Calu3 (cell line): ENCODE measurements around the gene MAP3K13. TPM values are rescaled to one million over a fixed set of nuclear protein-coding genes. Genes with fewer than 3 reads are reported as not detected.

Experiments used
- BruUV-seq: library from RNA; stranded (reverse); fragments of 400-500 nt; replicated peaks from 2 replicates; lab custom pipeline; 2021; lab: Mats Ljungman, UMichigan
- CTCF ChIA-PET: fragments of 300-600 bp; sonication (Branson Sonifier 250); formaldehyde crosslinking; loops from one replicate; lab custom pipeline; 2022; ENCODE audit warnings: antibody characterized with exemption; lab: Charles Lee
- DNase-seq: peaks from one replicate; pipeline ENCODE4 v3.0.0; 2022
- H3K27ac Mint-ChIP-seq: one replicate; pipeline ENCODE4 v1.8.0; 2022; ENCODE audit warnings: mixed read lengths; ENCODE audit not compliant: unreplicated experiment
- H3K27me3 Mint-ChIP-seq: one replicate; pipeline ENCODE4 v1.8.0; 2022; ENCODE audit warnings: mixed read lengths; ENCODE audit not compliant: unreplicated experiment
- H3K36me3 Mint-ChIP-seq: one replicate; pipeline ENCODE4 v1.8.0; 2022; ENCODE audit warnings: mild to moderate bottlenecking, moderate library complexity, mixed read lengths; ENCODE audit not compliant: insufficient read depth, unreplicated experiment
- H3K4me1 Mint-ChIP-seq: one replicate; pipeline ENCODE4 v1.8.0; 2022; ENCODE audit warnings: mild to moderate bottlenecking, low read depth, mixed read lengths; ENCODE audit not compliant: unreplicated experiment
- H3K4me3 Mint-ChIP-seq: one replicate; pipeline ENCODE4 v1.8.0; 2022; ENCODE audit warnings: mild to moderate bottlenecking, low read depth, moderate library complexity, mixed read lengths; ENCODE audit not compliant: unreplicated experiment
- H3K9me3 Mint-ChIP-seq: one replicate; pipeline ENCODE4 v1.8.0; 2022; ENCODE audit warnings: low read depth, mixed read lengths; ENCODE audit not compliant: unreplicated experiment
- intact Hi-C: fragments of 100-400 bp; cut with micrococcal nuclease; formaldehyde crosslinking; loops from one replicate; pipeline ENCODE4 v1.10.0; 2022; ENCODE audit not compliant: unreplicated experiment
- total RNA-seq: library from RNA; stranded (reverse); gene quantifications from 2 replicates; pipeline ENCODE4 v1.2.3, GENCODE V29; 2022
- TF ChIP-seq, protein P1 (sequence below): fragments of 200-600 bp; IDR thresholded peaks from one replicate; pipeline ENCODE4 v1.8.0; 2022; ENCODE audit warnings: antibody characterized with exemption; ENCODE audit not compliant: unreplicated experiment

The MAP3K13 gene
- total RNA-seq, 1 experiment from 2014 or later, result 102 TPM

DNA sequence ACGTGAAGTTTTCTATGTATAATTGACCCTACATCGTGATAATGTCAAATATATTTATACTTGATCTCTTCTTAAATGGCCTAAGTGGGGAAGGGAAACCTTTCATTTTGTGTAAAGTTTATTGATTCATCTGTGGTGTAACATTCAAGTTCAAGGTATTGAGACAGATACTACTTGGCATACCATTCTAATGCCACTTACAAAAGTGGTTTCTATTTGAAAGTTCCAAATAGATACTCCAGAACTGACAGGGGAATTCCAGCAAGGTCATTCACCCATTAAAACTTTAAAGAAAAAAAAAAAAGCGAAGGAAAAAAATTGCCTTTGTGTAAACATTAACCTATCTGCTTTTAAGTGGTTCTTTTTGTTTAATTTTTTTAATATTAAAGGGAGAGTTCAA lies 45.3 kb upstream of the MAP3K13 start:
- intact Hi-C loops, result loop anchor here (1.0 to 5.0 kb wide), 3 partner anchors 9 to 35 kb away; no protein-coding TSS in a partner anchor
- CTCF ChIA-PET, result interaction anchor here (0.6 to 1.3 kb wide), 6 partner anchors 9 to 25 kb away, joined by 3 to 6 read pairs (median 4); no protein-coding TSS in a partner anchor
- Mint-ChIP-seq H3K4me1 (peaks cover 59% of the 10 kb centered on the region), H3K27me3 (no peaks in the 10 kb centered on the region), H3K27ac (peak overlapping the region; percentile 93), H3K36me3 (peaks cover 16% of the 10 kb centered on the region), H3K4me3 (peak overlapping the region; percentile 40), H3K9me3 (no peaks in the 10 kb centered on the region)
- TF ChIP-seq, protein P1, sequence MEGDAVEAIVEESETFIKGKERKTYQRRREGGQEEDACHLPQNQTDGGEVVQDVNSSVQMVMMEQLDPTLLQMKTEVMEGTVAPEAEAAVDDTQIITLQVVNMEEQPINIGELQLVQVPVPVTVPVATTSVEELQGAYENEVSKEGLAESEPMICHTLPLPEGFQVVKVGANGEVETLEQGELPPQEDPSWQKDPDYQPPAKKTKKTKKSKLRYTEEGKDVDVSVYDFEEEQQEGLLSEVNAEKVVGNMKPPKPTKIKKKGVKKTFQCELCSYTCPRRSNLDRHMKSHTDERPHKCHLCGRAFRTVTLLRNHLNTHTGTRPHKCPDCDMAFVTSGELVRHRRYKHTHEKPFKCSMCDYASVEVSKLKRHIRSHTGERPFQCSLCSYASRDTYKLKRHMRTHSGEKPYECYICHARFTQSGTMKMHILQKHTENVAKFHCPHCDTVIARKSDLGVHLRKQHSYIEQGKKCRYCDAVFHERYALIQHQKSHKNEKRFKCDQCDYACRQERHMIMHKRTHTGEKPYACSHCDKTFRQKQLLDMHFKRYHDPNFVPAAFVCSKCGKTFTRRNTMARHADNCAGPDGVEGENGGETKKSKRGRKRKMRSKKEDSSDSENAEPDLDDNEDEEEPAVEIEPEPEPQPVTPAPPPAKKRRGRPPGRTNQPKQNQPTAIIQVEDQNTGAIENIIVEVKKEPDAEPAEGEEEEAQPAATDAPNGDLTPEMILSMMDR, result no peak
- DNase-seq, result no peak
- TSS peak; percentile 95 for BruUV-seq

DNA sequence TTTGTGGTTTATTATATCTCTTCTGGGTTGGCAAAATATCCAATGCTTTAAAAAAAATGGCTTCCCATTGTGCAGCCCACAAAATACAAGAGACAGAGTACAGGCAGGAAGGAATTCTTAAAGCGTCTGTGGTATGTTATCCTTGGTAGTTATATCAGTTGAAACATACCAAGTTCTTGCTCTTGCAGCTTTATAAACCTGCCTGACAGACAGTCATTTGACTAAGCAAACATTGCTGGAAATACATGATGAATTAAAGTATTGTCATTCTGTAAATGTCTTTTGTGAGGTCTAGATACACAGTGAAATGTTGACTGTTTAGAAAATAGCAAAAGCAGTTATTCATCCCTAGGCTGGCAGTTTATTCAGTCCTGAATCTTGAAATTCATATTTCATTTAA lies 44.8 kb upstream of the MAP3K13 start:
- H3K27ac Mint-ChIP-seq, result peak overlapping the region; percentile 93
- peak overlapping the region; percentile 40 for H3K4me3 Mint-ChIP-seq
- intact Hi-C loops, result loop anchor here (1.0 to 5.0 kb wide), 3 partner anchors 8 to 34 kb away; no protein-coding TSS in a partner anchor
- DNase-seq, result peak; percentile 48
- no peaks in the 10 kb centered on the region for H3K27me3 Mint-ChIP-seq
- TF ChIP-seq, protein P1, result no peak
- peaks cover 16% of the 10 kb centered on the region for H3K36me3 Mint-ChIP-seq
- H3K9me3 Mint-ChIP-seq, result no peaks in the 10 kb centered on the region
- CTCF ChIA-PET, result interaction anchor here (0.6 to 1.5 kb wide), 4 partner anchors 8 to 13 kb away, joined by 3 to 7 read pairs (median 4); no protein-coding TSS in a partner anchor
- H3K4me1 Mint-ChIP-seq, result peaks cover 62% of the 10 kb centered on the region
- no TSS peak for BruUV-seq

DNA sequence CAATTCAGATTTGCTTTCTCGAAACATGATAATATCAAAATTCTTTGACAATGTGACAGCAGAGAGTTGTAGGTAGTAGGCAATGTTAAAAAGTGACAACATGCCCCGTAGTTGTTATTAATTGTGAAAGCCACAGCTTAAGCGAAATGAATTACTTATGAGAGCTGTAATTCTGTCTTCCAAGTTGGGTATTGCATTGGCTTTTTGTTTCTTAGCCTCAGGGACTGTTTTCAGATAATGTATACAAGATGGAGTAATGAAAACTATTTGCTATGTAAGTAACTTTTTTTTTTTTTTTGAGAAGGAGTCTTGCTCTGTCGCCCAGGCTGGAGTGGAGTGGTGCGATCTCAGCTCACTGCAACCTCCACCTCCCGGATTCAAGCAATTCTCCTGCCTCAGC lies 43.1 kb upstream of the MAP3K13 start:
- intact Hi-C loops, result loop anchor here (5.0 kb wide), 1 partner anchor 32 kb away; no protein-coding TSS in a partner anchor
- BruUV-seq, result no TSS peak
- no peak overlapping the region for H3K4me3 Mint-ChIP-seq
- DNase-seq, result no peak
- H3K27me3 Mint-ChIP-seq, result no peaks in the 10 kb centered on the region
- H3K9me3 Mint-ChIP-seq, result peaks cover 2% of the 10 kb centered on the region
- H3K36me3 Mint-ChIP-seq, result peaks cover 9% of the 10 kb centered on the region
- H3K27ac Mint-ChIP-seq, result peak overlapping the region; percentile 93
- CTCF ChIA-PET, result no interaction called here
- H3K4me1 Mint-ChIP-seq, result peaks cover 60% of the 10 kb centered on the region
- TF ChIP-seq, protein P1, result no peak

DNA sequence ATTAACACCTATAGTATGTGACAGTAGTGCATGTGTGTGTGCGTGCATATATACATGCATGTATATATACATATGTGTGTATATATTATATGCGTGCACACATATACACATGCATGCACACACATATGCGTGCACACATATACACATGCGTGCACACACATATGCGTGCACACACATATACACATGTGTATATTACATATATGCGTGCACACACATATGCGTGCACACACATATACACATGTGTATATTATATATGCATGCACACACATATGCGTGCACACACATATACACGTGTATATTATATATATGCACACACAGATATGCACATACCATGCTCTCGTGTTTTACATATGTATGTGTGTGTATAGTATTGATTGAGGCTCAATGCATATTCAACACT lies 42.0 kb upstream of the MAP3K13 start:
- peaks cover 13% of the 10 kb centered on the region for H3K36me3 Mint-ChIP-seq
- H3K4me1 Mint-ChIP-seq, result peaks cover 66% of the 10 kb centered on the region
- no peak overlapping the region for H3K27ac Mint-ChIP-seq
- BruUV-seq, result no TSS peak
- TF ChIP-seq, protein P1, result no peak
- intact Hi-C loops, result no loop called here
- no peak for DNase-seq
- H3K4me3 Mint-ChIP-seq, result no peak overlapping the region
- CTCF ChIA-PET, result no interaction called here
- H3K9me3 Mint-ChIP-seq, result peaks cover 2% of the 10 kb centered on the region
- H3K27me3 Mint-ChIP-seq, result no peaks in the 10 kb centered on the region
